ENCODE results near the gene ZC3H10.

- TF ChIP-seq EZH2 (IDR thresholded peaks at IDR 0.05; ENCODE audit: insufficient read depth, low read length), result no peak
- no peak for TF ChIP-seq CTCF (IDR thresholded peaks at IDR 0.05; ENCODE audit: insufficient read depth, low read depth, low read length)
Observed at GRCh38 chr12:56160894-56161689, 43.0 kb downstream of the ZC3H10 start.
